GM21381 (cell line): ENCODE measurements around the gene CCZ1B.
"Not testable (repeated sequence)": the region's sequence is repeated elsewhere in the genome, so short reads cannot be mapped to it uniquely, and the experiment has no call there.

Experiments used
- ATAC-seq: cut with Tn5 transposase; IDR thresholded peaks from one replicate; pipeline ENCODE4 v1.9.1; 2021; ENCODE audit warnings: mild to moderate bottlenecking, moderate library complexity; ENCODE audit not compliant: unreplicated experiment

CCZ1B gene

GRCh38 chr7:6749335-6749734 is 76.7 kb downstream of the CCZ1B start:
- ATAC-seq, result not testable (repeated sequence)
